OCI-LY1 (cell line): Measurements from ENCODE around the gene ITIH4.

Experiments
- CTCF ChIP-seq: fragments of 200-600 bp; sonication (generic), shearing (Covaris generic); IDR thresholded peaks from 2 replicates; pipeline ENCODE4 v1.5.1; 2017; ENCODE audit warnings: mild to moderate bottlenecking, antibody characterized with exemption, low read length, moderate library complexity, mixed read lengths
- EZH2 ChIP-seq: fragments of 200-600 bp; sonication (generic), shearing (Covaris generic); IDR thresholded peaks from 2 replicates; pipeline ENCODE4 v1.8.0; 2017; ENCODE audit warnings: borderline replicate concordance, mixed run types, mild to moderate bottlenecking, antibody characterized with exemption, low read length, moderate library complexity, mixed read lengths

GRCh38 chr3:52809662-52810377 is 20.7 kb downstream of the ITIH4 start:
- TF ChIP-seq EZH2, result no peak
- no peak for TF ChIP-seq CTCF
